ENCODE measurements around the gene RPL4.

The RPL4 gene

DNA sequence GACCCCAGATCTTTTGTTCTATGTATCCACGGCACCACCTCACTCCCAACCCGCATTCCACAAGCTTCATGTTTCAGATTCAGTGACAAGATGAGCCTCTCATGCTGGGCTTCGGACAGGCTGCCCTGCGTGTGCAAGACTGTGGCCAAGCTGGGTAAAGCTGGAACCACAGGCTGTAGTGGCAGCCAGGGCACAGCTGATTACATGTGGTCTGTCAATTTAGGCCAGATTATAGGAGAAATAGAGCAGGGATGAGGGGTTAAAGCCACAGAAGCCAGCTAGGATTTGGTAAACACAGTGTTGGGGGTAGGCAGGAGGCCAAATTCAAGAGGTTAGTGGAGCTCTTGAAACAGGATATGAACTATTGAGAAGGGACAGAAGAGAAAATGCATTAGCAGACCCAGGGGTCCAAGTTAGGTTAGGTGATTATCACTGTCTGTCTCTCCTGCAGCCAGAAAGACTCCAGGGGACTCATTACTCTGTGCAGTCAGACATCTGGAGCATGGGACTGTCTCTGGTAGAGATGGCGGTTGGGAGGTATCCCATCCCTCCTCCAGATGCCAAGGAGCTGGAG lies 20.0 kb downstream of the RPL4 start:
- Histone ChIP-seq H3K27ac (no peak overlapping the region), H3K4me3 (no peak overlapping the region), H3K36me3 (ENCODE audit: insufficient read depth, low read length) (peaks cover 2% of the 10 kb centered on the region; the same call in 1 of the 2 replicates), H3K9ac (ENCODE audit: insufficient read length) (no peak overlapping the region), H3K9me3 (ENCODE audit: low read depth, low read length) (no peaks in the 10 kb centered on the region)
- DNase-seq (ENCODE audit: low read depth, low spot score): no peak
- no peak for TF ChIP-seq FOXP2 (optimal IDR thresholded peaks at IDR 0.05; ENCODE audit: control extremely low read depth, extremely low read length, insufficient read depth)
- TF ChIP-seq EZH2 (IDR thresholded peaks at IDR 0.05): no peak
- TF ChIP-seq POLR2AphosphoS5 (IDR thresholded peaks at IDR 0.05; ENCODE audit: borderline replicate concordance, low read depth, low read length): no peak

DNA sequence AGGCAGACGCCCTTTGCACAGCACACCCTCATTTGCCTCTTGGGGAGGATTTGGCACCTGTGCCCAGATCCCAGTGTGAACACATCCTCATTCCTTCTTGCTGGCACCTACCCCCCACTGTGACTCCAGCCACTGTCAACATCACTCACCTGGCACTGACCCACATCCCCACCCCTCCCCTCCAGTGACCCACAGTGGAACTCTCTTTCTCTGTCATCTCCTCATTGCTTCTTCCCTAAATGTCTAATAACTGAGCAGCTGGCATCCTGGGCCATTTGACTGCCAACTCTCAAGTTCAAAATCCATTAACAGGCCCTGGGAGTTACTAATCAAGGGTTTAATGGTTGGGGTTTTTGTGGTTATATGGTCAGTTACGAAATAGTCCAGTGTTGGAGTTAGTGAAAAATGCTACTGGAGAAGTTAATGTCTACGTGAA lies 21.5 kb downstream of the RPL4 start:
- H3K27ac ChIP-seq: no peak overlapping the region
- DNase-seq (ENCODE audit: low read depth, low spot score): no peak
- no peak overlapping the region for H3K4me3 ChIP-seq
- TF ChIP-seq POLR2AphosphoS5 (IDR thresholded peaks at IDR 0.05; ENCODE audit: borderline replicate concordance, low read depth, low read length) (no peak), FOXP2 (optimal IDR thresholded peaks at IDR 0.05; ENCODE audit: control extremely low read depth, extremely low read length, insufficient read depth) (no peak), EZH2 (IDR thresholded peaks at IDR 0.05) (no peak)
- no peak overlapping the region for H3K9ac ChIP-seq (ENCODE audit: insufficient read length)
- H3K36me3 ChIP-seq (ENCODE audit: insufficient read depth, low read length): peaks cover 2% of the 10 kb centered on the region; the same call in 1 of the 2 replicates
- H3K9me3 ChIP-seq (ENCODE audit: low read depth, low read length): no peaks in the 10 kb centered on the region

DNA sequence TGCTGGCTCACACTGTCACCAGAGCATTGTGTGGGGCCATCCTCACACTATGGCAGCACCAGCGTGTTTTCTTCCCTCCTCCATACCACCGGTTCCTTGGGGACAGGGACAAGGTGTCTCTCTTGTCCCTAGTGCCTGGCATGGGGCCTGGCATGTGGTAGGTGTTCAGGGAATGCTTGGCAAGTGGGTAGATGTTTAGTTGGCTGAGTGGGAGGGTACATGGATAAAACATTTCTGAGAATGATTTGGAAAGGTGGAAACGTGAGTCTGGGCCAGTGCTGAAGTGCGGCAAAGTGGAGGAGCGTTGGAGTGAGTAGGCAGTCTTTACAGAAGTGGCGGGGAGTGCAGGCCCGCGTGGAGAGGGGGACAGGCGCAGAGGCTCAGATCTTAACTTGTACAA lies 22.1 kb downstream of the RPL4 start:
- peaks cover 2% of the 10 kb centered on the region; the same call in 1 of the 2 replicates for H3K36me3 ChIP-seq (ENCODE audit: insufficient read depth, low read length)

DNA sequence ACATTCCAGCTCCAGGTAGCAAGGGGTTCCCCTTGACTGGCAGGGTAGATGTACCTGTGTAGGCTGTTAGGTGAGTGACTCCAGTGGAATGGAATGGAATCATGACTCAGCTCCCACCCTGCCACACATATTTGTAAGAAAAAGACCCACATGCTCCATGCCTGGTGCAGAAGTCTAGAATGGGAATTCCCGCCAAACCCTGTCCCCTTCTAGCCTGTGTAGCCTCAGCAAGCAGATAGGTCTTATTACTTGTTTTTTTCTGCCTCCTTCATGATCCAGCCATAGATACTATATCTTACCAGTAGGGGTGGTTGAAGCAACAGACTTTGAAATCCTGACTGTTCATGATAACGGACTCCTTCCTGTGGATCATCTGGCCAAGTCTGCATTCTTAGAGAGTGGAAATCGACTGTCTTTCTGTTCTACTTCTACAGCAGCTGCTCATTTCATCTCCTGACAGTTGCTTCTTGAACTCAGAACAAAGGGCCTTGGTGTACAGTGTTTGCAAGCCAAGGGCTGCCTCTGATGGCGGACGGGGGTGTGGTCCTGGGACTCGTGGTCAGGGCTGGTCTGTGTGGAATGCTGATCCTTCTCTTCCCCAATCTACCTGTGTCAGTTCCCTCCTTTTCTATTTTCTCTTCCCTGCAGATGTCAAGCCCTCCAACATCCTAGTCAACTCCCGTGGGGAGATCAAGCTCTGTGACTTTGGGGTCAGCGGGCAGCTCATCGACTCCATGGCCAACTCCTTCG lies 23.4 kb downstream of the RPL4 start:
- Histone ChIP-seq H3K9ac (ENCODE audit: insufficient read length) (no peak overlapping the region), H3K27ac (no peak overlapping the region), H3K36me3 (ENCODE audit: insufficient read depth, low read length) (peaks cover 2% of the 10 kb centered on the region; the same call in 1 of the 2 replicates), H3K9me3 (ENCODE audit: low read depth, low read length) (no peaks in the 10 kb centered on the region), H3K4me3 (no peak overlapping the region)
- DNase-seq (ENCODE audit: low read depth, low spot score): no peak
- TF ChIP-seq FOXP2 (optimal IDR thresholded peaks at IDR 0.05; ENCODE audit: control extremely low read depth, extremely low read length, insufficient read depth) (no peak), EZH2 (IDR thresholded peaks at IDR 0.05) (no peak)

More for the DNA sequence above, 22.1 kb downstream of the RPL4 start:
- Histone ChIP-seq H3K9me3 (ENCODE audit: low read depth, low read length) (no peaks in the 10 kb centered on the region), H3K27ac (no peak overlapping the region), H3K4me3 (no peak overlapping the region), H3K9ac (ENCODE audit: insufficient read length) (no peak overlapping the region)
- DNase-seq (ENCODE audit: low read depth, low spot score): no peak
- TF ChIP-seq EZH2 (IDR thresholded peaks at IDR 0.05): no peak

DNA sequence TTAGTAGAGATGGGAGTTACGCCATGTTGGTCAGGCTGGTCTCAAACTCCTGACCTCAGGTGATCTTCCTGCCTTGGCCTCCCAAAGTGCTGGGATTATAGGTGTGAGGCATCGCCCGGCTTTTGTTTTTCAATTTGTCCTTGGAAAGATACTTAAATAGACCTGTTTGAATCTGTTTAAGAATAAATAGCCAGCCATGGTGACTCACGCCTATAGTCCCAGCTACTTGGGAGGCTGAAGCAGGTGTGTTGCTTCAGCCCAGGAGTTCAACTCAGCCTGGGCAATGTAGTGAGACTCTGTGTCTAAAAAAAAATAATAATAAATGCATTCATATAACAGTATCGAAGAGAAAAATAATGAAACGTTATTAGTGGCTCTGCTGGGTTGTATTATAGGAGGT lies 24.4 kb downstream of the RPL4 start:
- H3K36me3 ChIP-seq (ENCODE audit: insufficient read depth, low read length): peaks cover 2% of the 10 kb centered on the region; the same call in 1 of the 2 replicates
- H3K9me3 ChIP-seq (ENCODE audit: low read depth, low read length): no peaks in the 10 kb centered on the region
- no peak overlapping the region for H3K9ac ChIP-seq (ENCODE audit: insufficient read length)
- H3K4me3 ChIP-seq: no peak overlapping the region
- no peak for DNase-seq (ENCODE audit: low read depth, low spot score)
- TF ChIP-seq EZH2 (IDR thresholded peaks at IDR 0.05) (no peak), FOXP2 (optimal IDR thresholded peaks at IDR 0.05; ENCODE audit: control extremely low read depth, extremely low read length, insufficient read depth) (no peak), POLR2AphosphoS5 (IDR thresholded peaks at IDR 0.05; ENCODE audit: borderline replicate concordance, low read depth, low read length) (no peak)
- H3K27ac ChIP-seq: no peak overlapping the region

DNA sequence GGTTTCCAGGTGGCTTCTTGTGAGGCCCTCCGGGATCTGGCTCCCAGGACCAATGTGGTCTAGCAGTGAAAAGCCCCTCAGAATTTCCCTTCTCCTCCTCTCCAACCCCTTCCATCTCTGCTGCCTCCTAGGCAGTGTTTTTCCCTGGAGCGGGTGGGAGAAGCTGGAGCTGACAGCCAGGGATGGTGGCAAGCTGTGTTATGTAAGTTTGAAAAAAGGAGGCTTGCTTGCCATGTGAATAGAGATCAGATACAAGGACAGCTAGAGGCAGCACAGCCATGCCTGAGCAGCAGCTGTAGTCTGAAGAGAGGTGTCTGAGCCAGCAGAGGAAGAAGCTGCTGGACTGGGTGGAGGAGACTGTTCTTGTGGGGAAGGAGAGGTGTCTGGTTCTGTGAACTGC lies 27.6 kb downstream of the RPL4 start:
- Histone ChIP-seq H3K27ac (no peak overlapping the region), H3K9me3 (ENCODE audit: low read depth, low read length) (no peaks in the 10 kb centered on the region), H3K36me3 (ENCODE audit: insufficient read depth, low read length) (peaks cover 2% of the 10 kb centered on the region; the same call in 1 of the 2 replicates), H3K4me3 (no peak overlapping the region), H3K9ac (ENCODE audit: insufficient read length) (no peak overlapping the region)
- TF ChIP-seq EZH2 (IDR thresholded peaks at IDR 0.05): no peak
- no peak for TF ChIP-seq POLR2AphosphoS5 (IDR thresholded peaks at IDR 0.05; ENCODE audit: borderline replicate concordance, low read depth, low read length)
- no peak for TF ChIP-seq FOXP2 (optimal IDR thresholded peaks at IDR 0.05; ENCODE audit: control extremely low read depth, extremely low read length, insufficient read depth)
- DNase-seq (ENCODE audit: low read depth, low spot score): no peak

DNA sequence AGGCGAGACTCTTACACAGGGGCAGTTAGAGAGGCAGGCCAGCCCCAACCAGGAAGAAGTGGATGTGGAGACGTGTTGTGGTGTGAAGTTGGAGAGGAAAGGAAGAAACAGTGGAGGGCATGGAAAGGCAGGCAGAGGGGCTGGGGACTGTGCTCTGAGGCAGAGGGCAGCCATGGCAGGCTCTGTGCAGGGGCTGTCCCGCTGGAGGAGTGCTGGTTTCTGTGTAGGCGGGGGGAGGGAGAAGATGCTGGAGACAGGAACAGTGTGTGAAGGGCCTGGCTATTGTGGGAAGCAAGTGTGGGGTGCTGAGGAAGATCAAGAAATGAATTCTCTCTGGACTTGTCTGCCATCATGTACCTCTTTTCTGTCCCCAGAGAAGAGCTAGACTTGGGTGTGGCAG lies 28.1 kb downstream of the RPL4 start:
- H3K9me3 ChIP-seq (ENCODE audit: low read depth, low read length): no peaks in the 10 kb centered on the region
- no peak overlapping the region for H3K4me3 ChIP-seq
- H3K27ac ChIP-seq: no peak overlapping the region
- TF ChIP-seq EZH2 (IDR thresholded peaks at IDR 0.05): no peak
- TF ChIP-seq POLR2AphosphoS5 (IDR thresholded peaks at IDR 0.05; ENCODE audit: borderline replicate concordance, low read depth, low read length): no peak
- TF ChIP-seq FOXP2 (optimal IDR thresholded peaks at IDR 0.05; ENCODE audit: control extremely low read depth, extremely low read length, insufficient read depth): no peak
- no peak overlapping the region for H3K9ac ChIP-seq (ENCODE audit: insufficient read length)
- H3K36me3 ChIP-seq (ENCODE audit: insufficient read depth, low read length): peaks cover under 1% of the 10 kb centered on the region; the same call in 1 of the 2 replicates
- DNase-seq (ENCODE audit: low read depth, low spot score): no peak

DNA sequence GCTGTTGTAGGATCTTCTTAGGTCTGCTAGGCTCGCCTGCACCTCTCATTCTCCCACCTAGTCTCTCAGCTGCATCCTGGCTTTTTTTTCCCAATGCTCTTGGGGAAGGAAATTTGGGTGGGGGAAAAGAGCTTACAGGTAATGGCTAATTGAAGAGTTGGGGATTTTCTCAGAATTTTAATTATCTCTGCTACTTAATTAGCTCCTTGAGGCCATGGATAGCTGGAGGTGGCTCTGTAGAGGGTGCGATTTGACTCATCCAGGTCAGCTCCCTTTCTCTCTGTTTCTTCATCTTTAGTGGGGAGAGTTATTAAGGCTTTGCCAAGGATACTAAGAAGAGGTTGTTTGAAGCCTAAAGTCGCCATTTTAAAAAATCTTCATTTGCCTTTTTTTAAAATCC lies 29.7 kb downstream of the RPL4 start:
- Histone ChIP-seq H3K9me3 (ENCODE audit: low read depth, low read length) (no peaks in the 10 kb centered on the region), H3K4me3 (no peak overlapping the region), H3K36me3 (ENCODE audit: insufficient read depth, low read length) (no peaks in the 10 kb centered on the region), H3K9ac (ENCODE audit: insufficient read length) (no peak overlapping the region), H3K27ac (no peak overlapping the region)
- DNase-seq (ENCODE audit: low read depth, low spot score): no peak
- TF ChIP-seq POLR2AphosphoS5 (IDR thresholded peaks at IDR 0.05; ENCODE audit: borderline replicate concordance, low read depth, low read length) (no peak), EZH2 (IDR thresholded peaks at IDR 0.05) (no peak), FOXP2 (optimal IDR thresholded peaks at IDR 0.05; ENCODE audit: control extremely low read depth, extremely low read length, insufficient read depth) (no peak)
